BJ (cell line): ENCODE results near the gene LYRM9. TPM values are rescaled to one million over a fixed set of nuclear protein-coding genes. Genes with fewer than 3 reads are reported as not detected.
"Not testable (repeated sequence)": the region's sequence is repeated elsewhere in the genome, so short reads cannot be mapped to it uniquely, and the experiment has no call there.

Experiments used
- CTCF ChIA-PET: fragments of 350-600 bp; formaldehyde crosslinking; extraction: SDS; loops from one replicate; lab custom pipeline; 2021; ENCODE audit warnings: antibody characterized with exemption, inconsistent platforms; lab: Yijun Ruan, JAX
- POLR2A ChIA-PET: fragments of 300-600 bp; sonication (Branson Sonifier 250); formaldehyde crosslinking; extraction: SDS; loops from one replicate; lab custom pipeline; 2021; ENCODE audit warnings: antibody characterized with exemption; lab: Charles Lee
- DNase-seq: peaks from one replicate; pipeline ENCODE4 v3.0.0-alpha.2; 2011; ENCODE audit warnings: low read depth
- H3K27me3 ChIP-seq: 2 replicates; pipeline ENCODE4 v1.6.0; 2011; ENCODE audit warnings: low read length; ENCODE audit not compliant: control insufficient read depth, insufficient read depth
- H3K36me3 ChIP-seq: 2 replicates; pipeline ENCODE4 v1.5.1; 2011; ENCODE audit warnings: low read length; ENCODE audit not compliant: control insufficient read depth, insufficient read depth
- H3K4me3 ChIP-seq: 2 replicates; pipeline ENCODE4 v1.5.1; 2011; ENCODE audit warnings: low read depth, mild to moderate bottlenecking, control low read depth, low read length
- polyA plus RNA-seq: library from polyadenylated mRNA; depleted of rRNA; stranded (reverse); fragments of >200 nt; gene quantifications from 2 replicates; pipeline ENCODE4 v1.2.3, GENCODE V29; 2011
- TF ChIP-seq, protein P1 (sequence below): IDR thresholded peaks from 2 replicates; pipeline ENCODE4 v1.5.1; 2011; ENCODE audit warnings: low read depth, mild to moderate bottlenecking, control low read depth, inconsistent platforms, low read length, moderate library complexity; ENCODE audit not compliant: insufficient read depth

LYRM9 gene
- polyA plus RNA-seq, 1 experiment: 7.0 TPM

DNA sequence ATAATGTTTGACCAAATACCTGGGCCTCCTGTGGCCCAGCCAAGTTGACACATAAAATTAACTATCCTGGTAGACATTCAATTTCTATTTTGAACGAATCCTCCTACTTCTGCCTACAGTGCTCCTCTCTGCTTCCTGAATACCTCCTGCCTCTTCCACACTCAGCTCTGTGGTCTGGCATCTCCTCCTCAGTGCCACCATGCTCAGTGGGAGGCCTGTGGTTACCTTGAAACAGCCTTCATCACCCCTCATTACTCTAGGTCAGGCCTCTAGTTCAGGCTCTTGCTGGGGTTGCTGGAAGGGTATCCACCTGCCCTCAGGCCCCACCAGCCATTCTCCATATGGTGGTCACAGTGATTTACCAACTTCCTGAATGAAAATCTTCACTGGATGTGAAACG, 5.1 kb downstream of the LYRM9 start:
- H3K36me3 ChIP-seq: no peaks in the 10 kb centered on the region
- DNase-seq: no peak
- TF ChIP-seq, protein P1, sequence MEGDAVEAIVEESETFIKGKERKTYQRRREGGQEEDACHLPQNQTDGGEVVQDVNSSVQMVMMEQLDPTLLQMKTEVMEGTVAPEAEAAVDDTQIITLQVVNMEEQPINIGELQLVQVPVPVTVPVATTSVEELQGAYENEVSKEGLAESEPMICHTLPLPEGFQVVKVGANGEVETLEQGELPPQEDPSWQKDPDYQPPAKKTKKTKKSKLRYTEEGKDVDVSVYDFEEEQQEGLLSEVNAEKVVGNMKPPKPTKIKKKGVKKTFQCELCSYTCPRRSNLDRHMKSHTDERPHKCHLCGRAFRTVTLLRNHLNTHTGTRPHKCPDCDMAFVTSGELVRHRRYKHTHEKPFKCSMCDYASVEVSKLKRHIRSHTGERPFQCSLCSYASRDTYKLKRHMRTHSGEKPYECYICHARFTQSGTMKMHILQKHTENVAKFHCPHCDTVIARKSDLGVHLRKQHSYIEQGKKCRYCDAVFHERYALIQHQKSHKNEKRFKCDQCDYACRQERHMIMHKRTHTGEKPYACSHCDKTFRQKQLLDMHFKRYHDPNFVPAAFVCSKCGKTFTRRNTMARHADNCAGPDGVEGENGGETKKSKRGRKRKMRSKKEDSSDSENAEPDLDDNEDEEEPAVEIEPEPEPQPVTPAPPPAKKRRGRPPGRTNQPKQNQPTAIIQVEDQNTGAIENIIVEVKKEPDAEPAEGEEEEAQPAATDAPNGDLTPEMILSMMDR: no peak
- H3K4me3 ChIP-seq: no peak overlapping the region
- no peaks in the 10 kb centered on the region for H3K27me3 ChIP-seq
- ChIA-PET POLR2A (no interaction called here), CTCF (interaction anchor here (0.6 to 1.2 kb wide), 4 partner anchors 74 to 480 kb away, joined by 3 to 5 read pairs (median 4); no protein-coding TSS in a partner anchor)

DNA sequence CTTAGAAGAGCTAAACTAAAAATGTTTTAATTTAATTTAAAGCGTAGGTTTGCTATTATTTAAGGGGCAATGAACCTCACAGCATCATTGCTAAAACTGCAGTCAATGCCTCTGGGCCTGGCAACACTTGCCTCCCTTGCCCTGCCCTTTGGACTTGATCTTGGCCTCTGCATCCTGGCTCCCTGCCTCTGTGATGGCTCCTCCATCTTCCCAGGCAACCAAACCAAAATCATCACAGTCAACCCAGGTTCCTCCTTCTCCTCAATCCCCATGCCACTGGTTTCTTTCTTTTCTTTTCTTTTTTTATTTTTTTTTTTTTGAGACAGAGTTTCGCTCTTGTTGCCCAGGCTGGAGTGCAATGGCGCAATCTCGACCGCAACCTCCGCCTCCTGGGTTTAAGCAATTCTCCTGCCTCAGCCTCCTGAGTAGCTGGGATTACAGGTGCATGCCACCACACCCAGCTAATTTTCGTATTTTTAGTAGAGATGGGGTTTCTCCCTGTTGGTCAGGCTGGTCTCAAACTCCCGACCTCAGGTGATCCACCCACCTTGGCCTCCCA, 6.7 kb downstream of the LYRM9 start:
- H3K36me3 ChIP-seq, H3K4me3 ChIP-seq, DNase-seq, H3K27me3 ChIP-seq: not testable (repeated sequence)
- ChIA-PET POLR2A (interaction anchor here (0.6 to 0.7 kb wide), 2 partner anchors 85 to 154 kb away, joined by 3 to 6 read pairs; no protein-coding TSS in a partner anchor), CTCF (interaction anchor here (0.6 to 1.0 kb wide), 3 partner anchors 81 to 366 kb away, joined by 3 to 4 read pairs (median 3); no protein-coding TSS in a partner anchor)

DNA sequence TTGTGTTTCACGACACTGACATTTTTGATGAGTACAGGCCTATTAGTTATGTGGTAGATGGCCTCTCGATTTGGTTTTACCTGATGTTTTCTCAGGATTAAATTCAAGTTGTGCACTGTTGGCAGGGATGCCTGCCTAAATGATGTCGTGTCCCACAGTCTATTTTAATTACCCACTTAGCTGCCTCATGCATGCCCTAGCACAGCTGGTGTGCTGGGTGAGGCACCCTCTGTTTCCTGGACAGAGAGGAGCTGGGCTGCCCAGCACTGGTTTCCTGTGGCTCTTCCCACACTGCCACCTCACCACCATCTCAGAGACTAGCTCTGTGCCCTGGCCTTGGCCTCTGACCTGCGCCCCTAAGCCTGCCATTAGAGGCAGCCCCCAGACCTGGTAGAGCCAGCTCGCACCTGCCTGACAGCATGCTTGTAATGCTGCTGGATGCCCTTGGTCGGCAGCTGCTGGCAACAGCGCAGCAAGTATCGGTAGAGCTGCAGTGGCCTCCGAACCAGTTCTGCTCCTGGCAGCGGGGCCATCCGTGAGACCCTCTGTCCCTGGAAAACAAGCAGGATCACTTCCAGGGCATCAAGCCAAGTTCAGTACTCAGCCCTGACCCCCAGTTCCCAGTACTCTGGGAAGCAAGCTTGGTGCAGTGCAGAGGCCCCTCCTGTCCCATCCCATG, 10.9 kb downstream of the LYRM9 start:
- TF ChIP-seq, protein P1: no peak
- ChIA-PET CTCF (interaction anchor here (3.9 to 8.5 kb wide), 5 partner anchors 12 to 231 kb away, joined by 21 to 197 read pairs (median 47); partner anchors contain the start of genes LYRM9 and NOS2), POLR2A (no interaction called here)
- Histone ChIP-seq H3K36me3 (no peaks in the 10 kb centered on the region), H3K27me3 (no peaks in the 10 kb centered on the region), H3K4me3 (no peak overlapping the region)
- no peak for DNase-seq

DNA sequence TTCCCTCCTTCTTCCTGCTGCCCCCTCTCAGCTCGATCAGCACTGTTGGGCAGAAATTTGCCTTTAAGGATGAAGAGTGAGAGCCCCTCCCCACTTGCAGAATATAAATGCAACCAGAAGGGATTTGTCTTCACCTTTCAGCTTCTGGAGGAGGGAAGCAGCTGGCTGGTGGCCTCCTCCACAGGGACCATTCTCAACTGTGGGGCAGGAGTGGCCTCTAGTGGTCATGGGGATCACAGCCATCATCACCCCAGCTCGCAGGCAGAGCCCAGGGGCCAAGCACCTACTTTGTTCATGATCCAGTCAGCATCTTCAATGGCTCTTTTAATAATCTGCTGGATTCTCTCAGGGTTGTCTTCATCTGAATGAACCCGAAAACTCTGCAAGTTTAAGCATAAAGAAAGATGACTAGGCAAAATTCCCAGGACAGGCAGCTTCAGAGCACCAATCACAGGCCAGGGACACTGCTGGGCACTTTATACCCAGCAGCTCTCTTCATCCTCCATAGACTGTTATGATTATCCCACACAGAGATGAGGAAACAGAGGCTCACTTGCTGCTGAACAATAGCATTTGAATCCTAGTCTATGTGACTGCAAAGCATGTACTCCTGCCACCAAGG, 13.1 kb downstream of the LYRM9 start:
- H3K4me3 ChIP-seq: no peak overlapping the region
- ChIA-PET POLR2A (no interaction called here), CTCF (interaction anchor here (0.5 to 8.5 kb wide), 32 partner anchors 9 to 352 kb away, joined by 3 to 197 read pairs (median 4); partner anchors contain the start of genes LYRM9 and NOS2)
- TF ChIP-seq, protein P1: peak; percentile 90
- H3K36me3 ChIP-seq: no peaks in the 10 kb centered on the region
- DNase-seq: no peak
- no peaks in the 10 kb centered on the region for H3K27me3 ChIP-seq

DNA sequence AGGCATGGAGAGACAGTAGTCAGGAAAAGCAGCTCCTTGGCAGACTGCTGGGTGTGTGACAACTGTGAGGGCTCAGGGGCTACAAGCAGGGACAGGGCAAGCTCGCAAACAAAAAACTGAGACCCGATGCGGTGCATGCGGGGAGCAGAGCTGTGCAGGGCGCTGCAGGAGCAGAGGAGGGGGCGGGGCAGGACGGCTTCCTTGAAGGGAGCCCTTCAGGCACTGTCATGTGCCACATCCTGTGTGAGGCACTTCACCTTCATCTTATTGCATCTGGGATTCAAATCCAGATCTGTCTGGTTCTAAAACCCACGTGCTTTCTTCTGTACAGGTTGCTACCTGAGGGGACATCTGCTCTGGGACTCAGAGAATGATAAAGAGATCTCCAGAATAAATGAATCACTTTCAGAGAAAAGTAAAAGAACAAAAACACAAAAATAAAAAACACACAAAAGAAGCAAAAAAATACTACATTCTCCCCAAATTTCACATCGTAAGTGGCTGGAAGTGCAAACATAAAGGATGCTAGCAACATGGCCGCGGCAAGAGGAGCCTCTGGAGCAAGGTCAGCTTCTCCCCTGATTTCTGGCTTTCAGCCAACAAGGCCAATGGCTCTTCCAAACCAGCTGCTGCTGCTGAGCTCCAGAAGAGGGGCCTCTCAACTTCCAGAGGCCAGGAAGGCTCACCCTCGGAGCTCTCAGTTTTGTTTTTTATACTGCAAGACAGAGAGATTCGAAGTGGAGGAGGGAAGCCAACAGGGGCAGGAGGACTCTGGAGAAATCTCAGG, 14.2 kb downstream of the LYRM9 start:
- ChIA-PET POLR2A (no interaction called here), CTCF (interaction anchor here (0.7 to 8.5 kb wide), 18 partner anchors 10 to 255 kb away, joined by 3 to 197 read pairs (median 5); partner anchors contain the start of genes LYRM9 and NOS2)
- no peaks in the 10 kb centered on the region for H3K27me3 ChIP-seq
- no peak for DNase-seq
- H3K36me3 ChIP-seq: no peaks in the 10 kb centered on the region
- TF ChIP-seq, protein P1: no peak
- H3K4me3 ChIP-seq: no peak overlapping the region
